GM12865 (cell line): ENCODE results near the gene KRTAP4-6.
"Not testable (repeated sequence)": the region's sequence is repeated elsewhere in the genome, so short reads cannot be mapped to it uniquely, and the experiment has no call there.

ENCODE experiments used
- DNase-seq: peaks from one replicate; pipeline ENCODE4 v3.0.0; 2010; ENCODE audit warnings: low read depth
- H3K4me3 ChIP-seq: 2 replicates; pipeline ENCODE4 v1.5.1; 2011; ENCODE audit warnings: mild to moderate bottlenecking, low read depth, low read length, control low read depth
- TF ChIP-seq, protein P1 (sequence below): IDR thresholded peaks from 2 replicates; pipeline ENCODE4 v1.5.1; 2011; ENCODE audit warnings: low read length, control low read depth, low read depth, inconsistent platforms; ENCODE audit not compliant: insufficient read depth; ENCODE audit errors: missing control alignments

The KRTAP4-6 gene

DNA sequence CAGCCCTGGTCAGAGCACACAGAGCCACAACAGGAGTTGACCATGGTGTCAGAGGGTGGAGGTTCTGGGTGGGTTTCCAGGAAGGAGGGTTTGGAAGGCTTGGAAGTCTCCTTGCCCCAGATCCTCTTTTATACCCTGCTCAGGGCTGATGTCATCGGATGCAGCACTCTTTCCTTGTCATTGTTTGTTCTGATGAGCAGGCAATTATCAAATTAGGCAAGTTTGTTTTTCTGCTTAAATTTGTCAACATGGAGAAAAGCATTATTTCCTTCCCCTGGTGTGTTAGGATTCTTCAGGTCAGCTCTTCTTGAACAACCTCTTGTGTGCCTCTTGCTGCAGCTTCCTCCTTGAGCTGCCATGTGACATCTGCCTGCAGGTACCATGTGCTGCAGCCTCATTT lies 20.3 kb upstream of the KRTAP4-6 start, which contains the start of gene KRTAP4-4:
Gene KRTAP4-4, minus strand, starts transcription at position 101 of the 400 bp plus-strand sequence. Its CDS starts 57 bp downstream, at position 44.
- TF ChIP-seq, protein P1, sequence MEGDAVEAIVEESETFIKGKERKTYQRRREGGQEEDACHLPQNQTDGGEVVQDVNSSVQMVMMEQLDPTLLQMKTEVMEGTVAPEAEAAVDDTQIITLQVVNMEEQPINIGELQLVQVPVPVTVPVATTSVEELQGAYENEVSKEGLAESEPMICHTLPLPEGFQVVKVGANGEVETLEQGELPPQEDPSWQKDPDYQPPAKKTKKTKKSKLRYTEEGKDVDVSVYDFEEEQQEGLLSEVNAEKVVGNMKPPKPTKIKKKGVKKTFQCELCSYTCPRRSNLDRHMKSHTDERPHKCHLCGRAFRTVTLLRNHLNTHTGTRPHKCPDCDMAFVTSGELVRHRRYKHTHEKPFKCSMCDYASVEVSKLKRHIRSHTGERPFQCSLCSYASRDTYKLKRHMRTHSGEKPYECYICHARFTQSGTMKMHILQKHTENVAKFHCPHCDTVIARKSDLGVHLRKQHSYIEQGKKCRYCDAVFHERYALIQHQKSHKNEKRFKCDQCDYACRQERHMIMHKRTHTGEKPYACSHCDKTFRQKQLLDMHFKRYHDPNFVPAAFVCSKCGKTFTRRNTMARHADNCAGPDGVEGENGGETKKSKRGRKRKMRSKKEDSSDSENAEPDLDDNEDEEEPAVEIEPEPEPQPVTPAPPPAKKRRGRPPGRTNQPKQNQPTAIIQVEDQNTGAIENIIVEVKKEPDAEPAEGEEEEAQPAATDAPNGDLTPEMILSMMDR, result no peak
- no peak within 1 kb of the TSS for H3K4me3 ChIP-seq
- no peak for DNase-seq

GRCh38 chr17:41160190-41160589 lies 19.8 kb upstream of the KRTAP4-6 start:
- not testable (repeated sequence) for DNase-seq, H3K4me3 ChIP-seq

- DNase-seq, result no peak
- H3K4me3 ChIP-seq, result no peak overlapping the region
- TF ChIP-seq, protein P1, result no peak
These were observed 13.5 kb upstream of the KRTAP4-6 start for GRCh38 chr17:41153856-41154255.

DNA sequence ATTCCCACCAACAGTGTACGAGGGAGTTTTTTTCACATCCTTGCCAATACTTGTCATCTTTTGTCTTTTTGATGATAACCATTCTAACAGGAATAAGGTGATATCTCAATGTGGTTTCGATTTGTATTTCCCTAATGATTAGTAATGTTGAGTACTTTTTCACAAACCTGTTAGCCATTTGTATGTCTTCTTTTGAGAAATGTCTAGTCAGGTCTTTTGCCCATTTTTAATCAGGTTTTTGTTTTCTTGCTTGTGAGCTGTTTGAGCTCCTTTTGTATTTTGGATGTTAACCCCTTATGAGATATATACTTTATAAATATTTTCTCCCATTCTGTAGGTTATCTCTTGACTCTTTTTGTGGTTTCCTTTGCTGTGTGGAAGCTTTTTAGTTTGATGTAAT lies 11.2 kb upstream of the KRTAP4-6 start:
- TF ChIP-seq, protein P1, result no peak
- DNase-seq, result no peak
- no peak overlapping the region for H3K4me3 ChIP-seq

DNA sequence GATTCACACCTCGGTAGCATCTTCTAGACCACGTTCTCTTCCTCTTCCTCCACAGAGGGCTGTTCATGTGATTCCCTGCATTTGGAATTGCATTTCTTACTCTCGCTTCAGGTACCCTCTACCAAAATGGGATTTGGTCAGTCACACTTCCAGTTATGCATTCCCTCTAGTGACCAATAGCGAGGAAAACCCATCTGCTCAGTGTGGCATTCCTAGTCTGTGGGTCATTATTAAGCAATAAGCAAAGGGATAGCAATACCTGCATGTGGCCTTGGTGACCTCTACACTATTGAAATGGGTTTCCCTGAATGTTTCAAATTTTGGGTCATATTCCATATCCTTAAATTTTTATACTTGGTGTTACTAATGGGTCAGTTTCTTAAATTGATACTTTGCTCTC lies 9.7 kb upstream of the KRTAP4-6 start:
- TF ChIP-seq, protein P1, result no peak
- no peak overlapping the region for H3K4me3 ChIP-seq
- DNase-seq, result no peak

- H3K4me3 ChIP-seq, result no peak within 1 kb of the TSS
- TF ChIP-seq, protein P1, result no peak
- DNase-seq, result no peak
These were observed 9.3 kb upstream of the KRTAP4-6 start, which contains the start of gene KRTAP4-5 for GRCh38 chr17:41149652-41149985. KRTAP4-5 (minus strand) TSS chr17:41149825; CDS start chr17:41149767, 58 bp downstream.

DNA sequence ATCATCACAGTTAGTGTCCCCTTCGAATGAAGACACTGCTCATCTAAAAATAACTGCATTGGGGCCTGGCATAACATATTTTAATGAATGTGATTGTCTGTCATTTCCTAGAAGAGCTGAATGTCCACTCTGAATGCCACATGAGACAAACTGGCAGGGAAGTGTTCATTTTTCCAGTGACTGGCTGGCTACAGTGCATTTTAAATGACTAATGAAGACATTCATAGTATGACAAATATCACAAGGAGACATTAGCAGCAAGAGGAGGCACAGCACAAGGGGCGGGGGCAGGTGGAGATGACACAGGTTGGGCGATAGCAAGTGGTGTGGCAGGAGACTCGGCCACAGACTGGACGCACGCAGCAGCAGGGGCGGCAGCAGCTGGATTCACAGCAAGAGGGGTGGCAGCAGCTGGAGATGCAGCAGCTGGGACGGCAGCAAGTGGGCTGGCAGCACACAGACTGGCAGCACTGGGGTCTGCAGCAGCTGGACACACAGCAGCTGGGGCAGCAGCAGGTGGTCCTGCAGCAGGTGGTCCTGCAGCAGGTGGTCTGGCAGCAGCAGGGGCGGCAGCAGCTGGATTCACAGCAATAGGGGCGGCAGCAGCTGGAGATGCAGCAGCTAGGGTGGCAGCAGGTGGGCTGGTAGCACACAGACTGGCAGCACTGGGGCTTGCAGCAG lies 8.8 kb upstream of the KRTAP4-6 start:
- not testable (repeated sequence) for DNase-seq, H3K4me3 ChIP-seq

DNA sequence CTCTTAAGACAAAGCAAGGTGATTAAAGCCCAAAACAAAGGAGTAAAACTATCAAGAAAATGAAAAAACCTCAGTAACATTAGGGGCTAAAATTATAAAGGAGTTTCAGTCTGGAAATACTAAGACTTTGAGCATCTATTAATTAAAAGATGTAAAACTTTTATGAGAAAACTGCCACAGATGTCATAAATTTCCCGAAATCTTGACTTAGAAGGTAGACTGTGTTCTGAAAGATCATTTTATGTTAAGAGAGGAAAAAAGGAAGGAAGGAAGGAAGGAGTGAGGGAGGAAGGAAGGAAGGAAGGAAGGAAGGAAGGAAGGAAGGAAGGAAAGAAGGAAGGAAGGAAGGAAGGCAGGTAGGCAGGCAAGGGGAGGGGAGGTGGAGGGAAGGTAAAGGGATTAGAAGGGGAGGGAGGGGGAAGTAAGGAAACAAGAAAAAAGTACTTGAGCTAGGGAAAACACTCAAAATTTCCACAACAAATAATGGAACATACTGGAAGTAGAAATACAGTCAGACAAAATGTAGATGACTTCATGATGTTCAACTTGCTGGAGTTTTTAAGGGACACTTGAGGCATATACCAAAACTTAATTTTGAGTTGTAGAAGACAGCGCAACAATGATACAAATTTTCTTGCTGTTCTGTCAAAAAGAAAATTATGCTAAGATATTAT lies 7.3 kb upstream of the KRTAP4-6 start:
- DNase-seq, result no peak
- TF ChIP-seq, protein P1, result no peak
- H3K4me3 ChIP-seq, result no peak overlapping the region
